Sigmoid colon (tissue), 7 donors: ENCODE results near the gene LPGAT1. TPM values are rescaled to one million over a fixed set of nuclear protein-coding genes. Genes with fewer than 3 reads are reported as not detected.

Source experiments
- DNase-seq: peaks from one replicate; pipeline ENCODE4 v3.0.0-alpha.2; 2019
- H3K27ac ChIP-seq, 4 donors: fragments of 200-600 bp; sonication (generic); one replicate each; pipeline ENCODE4 v1.5.1; 2016 to 2019; ENCODE audit warnings: mild to moderate bottlenecking in 1 of 4
- H3K27me3 ChIP-seq, 3 donors: fragments of 200-600 bp; sonication (generic); one replicate each; pipeline ENCODE4 v1.5.1; 2019; ENCODE audit warnings: mild to moderate bottlenecking in 1 of 3
- H3K36me3 ChIP-seq, 4 donors: fragments of 200-600 bp; sonication (generic); one replicate each; pipeline ENCODE4 v1.5.1; 2016 to 2019
- H3K4me1 ChIP-seq, 4 donors: fragments of 200-600 bp; sonication (generic); one replicate each; pipeline ENCODE4 v1.5.1; 2017 to 2019
- H3K4me3 ChIP-seq, 4 donors: fragments of 200-600 bp; sonication (generic); one replicate each; pipeline ENCODE4 v1.5.1; 2017 to 2019; ENCODE audit warnings: mild to moderate bottlenecking in 2 of 4, moderate library complexity in 1 of 4
- H3K9me3 ChIP-seq, 4 donors: fragments of 200-600 bp in 3 of 4; sonication (generic) in 3 of 4; one replicate each; pipeline versions ENCODE4 v1.5.1 to v1.6.1; 2013 to 2019
- CTCF ChIP-seq, 4 experiments: fragments of 450-650 bp in 3 of 4; fragments of 200-600 bp in 1 of 4; IDR thresholded peaks; one replicate each; pipeline ENCODE4 v1.5.1; 2016 to 2019; ENCODE audit warnings: antibody characterized with exemption in 4 of 4, mild to moderate bottlenecking in 3 of 4, moderate library complexity in 2 of 4
- EP300 ChIP-seq, 4 donors: sonication (generic); formaldehyde crosslinking; IDR thresholded peaks; one replicate each; pipeline ENCODE4 v1.6.1; 2017; ENCODE audit warnings: antibody characterized with exemption in 4 of 4
- POLR2A ChIP-seq, 2 donors: fragments of 450-650 bp; IDR thresholded peaks; one replicate each; pipeline ENCODE4 v1.6.1; 2016; ENCODE audit warnings: antibody characterized with exemption in 2 of 2, mild to moderate bottlenecking in 2 of 2, moderate library complexity in 2 of 2
- POLR2AphosphoS5 ChIP-seq, 4 donors: sonication (generic); formaldehyde crosslinking; IDR thresholded peaks; one replicate each; pipeline ENCODE4 v1.6.1; 2017; ENCODE audit warnings: antibody characterized with exemption in 4 of 4
- WGBS, 2 donors: extraction: QIAGEN DNeasy Blood & Tissue Kit; methylation state at CpG; one replicate each; pipeline ENCODE4 v1.1.7; 2013; 5-methylcytosine and 5-hydroxymethylcytosine counted together
- intact Hi-C: fragments of 100-400 bp; cut with DNase I; formaldehyde crosslinking; loops from one replicate; pipeline ENCODE4 v1.15.1; 2023
- polyA plus RNA-seq, 3 donors: library from polyadenylated mRNA; stranded (reverse); fragments of 200-250 nt; gene quantifications; one replicate each; pipeline ENCODE4 v1.2.3, GENCODE V29; 2013
- total RNA-seq, 4 donors: library from RNA; depleted of rRNA; stranded (reverse); fragments of >200 nt; gene quantifications; one replicate each; pipeline ENCODE4 v1.1.0, GENCODE V29; 2016
- donor health status: healthy with polysubstance abuse.
- donor health status: Bipolar disorder and iron deficiency.
- donor health status: healthy.

The LPGAT1 gene
- total RNA-seq, result 10 to 100 TPM; 26.8 to 46.7 (median 37.4) TPM
- polyA plus RNA-seq, result 10 to 100 TPM in 1 of 3 donors, 1 to 10 TPM in 2; 2.5 to 12.9 (median 4.8) TPM

GRCh38 chr1:211830328-211831142 is at the start of gene LPGAT1:
TSS of gene LPGAT1 (minus strand) at chr1:211830763. CDS start at chr1:211829296, 1,467 bp downstream.
- DNase-seq, result peak; percentile 84
- H3K4me1 ChIP-seq, result peaks cover 0 to 44% (median 34%) of the 10 kb centered on the region in 4 donors
- peak within 1 kb of the TSS; percentile 83 to 92 (median 90) for H3K27ac ChIP-seq
- peak within 1 kb of the TSS; percentile 45 to 97 (median 92) for H3K4me3 ChIP-seq
- H3K27me3 ChIP-seq, result no peaks in the 10 kb centered on the region
- TF ChIP-seq POLR2AphosphoS5 (IDR thresholded peaks at IDR 0.05), result peak in 2 of 4 donors; percentile 16 to 39
- TF ChIP-seq POLR2A (IDR thresholded peaks at IDR 0.05), result no peak
- TF ChIP-seq CTCF (IDR thresholded peaks at IDR 0.05), result peak in 3 of 4 experiments; percentile 26 to 75 (median 32)
- H3K9me3 ChIP-seq, result no peaks in the 10 kb centered on the region
- H3K36me3 ChIP-seq, result peaks cover 0 to 4% (median 0%) of the 10 kb centered on the region in 4 donors
- WGBS, 2 donors, result 1% methylated on average over 88 of the region's 88 CpGs
- intact Hi-C loops, result loop anchor here (1.0 to 5.0 kb wide), 4 partner anchors 132 to 253 kb away; partner anchors contain the start of genes DTL, INTS7 and SLC30A1

GRCh38 chr1:211879475-211879874 is 48.9 kb upstream of the LPGAT1 start:
- peaks cover 0 to 8% (median 0%) of the 10 kb centered on the region in 4 donors for H3K4me1 ChIP-seq
- WGBS, 2 donors, result 96 to 98% methylated on average over 2 of the region's 2 CpGs
- no peak for TF ChIP-seq POLR2A (IDR thresholded peaks at IDR 0.05)
- TF ChIP-seq CTCF (IDR thresholded peaks at IDR 0.05), result no peak
- TF ChIP-seq POLR2AphosphoS5 (IDR thresholded peaks at IDR 0.05), result no peak
- TF ChIP-seq EP300 (IDR thresholded peaks at IDR 0.05), result no peak

GRCh38 chr1:211876851-211877590 is 46.5 kb upstream of the LPGAT1 start:
- Histone ChIP-seq H3K27ac (no peak overlapping the region), H3K4me1 (peaks cover 0 to 8% (median 0%) of the 10 kb centered on the region in 4 donors), H3K9me3 (no peaks in the 10 kb centered on the region), H3K4me3 (no peak overlapping the region), H3K27me3 (no peaks in the 10 kb centered on the region), H3K36me3 (no peaks in the 10 kb centered on the region)
- TF ChIP-seq EP300 (IDR thresholded peaks at IDR 0.05), result no peak
- no peak for TF ChIP-seq CTCF (IDR thresholded peaks at IDR 0.05)
- TF ChIP-seq POLR2AphosphoS5 (IDR thresholded peaks at IDR 0.05), result no peak
- no peak for TF ChIP-seq POLR2A (IDR thresholded peaks at IDR 0.05)
- intact Hi-C loops, result no loop called here
- no peak for DNase-seq
- 94 to 95% methylated on average over 7 of the region's 7 CpGs for WGBS, 2 donors

More at GRCh38 chr1:211879475-211879874, 48.9 kb upstream of the LPGAT1 start:
- H3K27me3 ChIP-seq, result no peaks in the 10 kb centered on the region
- no peaks in the 10 kb centered on the region for H3K36me3 ChIP-seq
- no peak overlapping the region for H3K27ac ChIP-seq
- no peak for DNase-seq
- H3K9me3 ChIP-seq, result no peaks in the 10 kb centered on the region
- intact Hi-C loops, result no loop called here
- H3K4me3 ChIP-seq, result no peak overlapping the region

GRCh38 chr1:211875541-211875940 is 45.0 kb upstream of the LPGAT1 start:
- no peaks in the 10 kb centered on the region for H3K9me3 ChIP-seq

More at GRCh38 chr1:211875541-211875940, 45.0 kb upstream of the LPGAT1 start:
- no peak overlapping the region for H3K4me3 ChIP-seq
- no peak for TF ChIP-seq CTCF (IDR thresholded peaks at IDR 0.05)
- no peak for TF ChIP-seq POLR2AphosphoS5 (IDR thresholded peaks at IDR 0.05)
- TF ChIP-seq EP300 (IDR thresholded peaks at IDR 0.05), result no peak
- TF ChIP-seq POLR2A (IDR thresholded peaks at IDR 0.05), result no peak
- no peak overlapping the region for H3K27ac ChIP-seq
- H3K27me3 ChIP-seq, result no peaks in the 10 kb centered on the region
- peaks cover 0 to 8% (median 0%) of the 10 kb centered on the region in 4 donors for H3K4me1 ChIP-seq
- intact Hi-C loops, result no loop called here
- no peak for DNase-seq
- no peaks in the 10 kb centered on the region for H3K36me3 ChIP-seq
